ENCODE results near the gene PCBP3.

GRCh38 chr21:45709696-45710268 is 66.3 kb downstream of the PCBP3 start:
- TF ChIP-seq CTCF (optimal IDR thresholded peaks at IDR 0.05 in 1 of 3, IDR thresholded peaks at IDR 0.05 in 1 of 3, conservative IDR thresholded peaks at IDR 0.05 in 1 of 3; ENCODE audit: extremely low read depth in 1 of 3, insufficient read depth in 2 of 3, low read length in 3 of 3), result no peak
- no peak for TF ChIP-seq EZH2 (IDR thresholded peaks at IDR 0.05; ENCODE audit: low read length)
